Esophagus squamous epithelium (tissue), 5 donors: ENCODE measurements around the gene SLC2A8. TPM values are rescaled to one million over a fixed set of nuclear protein-coding genes. Genes with fewer than 3 reads are reported as not detected.

ENCODE experiments used
- DNase-seq: peaks from one replicate; lab custom pipeline; 2025; lab: John Stamatoyannopoulos, UW
- H3K27ac ChIP-seq, 4 donors: fragments of 200-600 bp; sonication (generic); one replicate each; pipeline ENCODE4 v1.5.1; 2016 to 2019; ENCODE audit warnings: mild to moderate bottlenecking in 1 of 4
- H3K27me3 ChIP-seq, 4 donors: fragments of 200-600 bp; sonication (generic); 1 replicate in 3 of 4; 2 replicates in 1 of 4; pipeline versions ENCODE4 v1.5.1 to v1.6.0; 2017 to 2021; ENCODE audit warnings: antibody characterized with exemption in 1 of 4
- H3K36me3 ChIP-seq, 3 donors: fragments of 200-600 bp; sonication (generic); one replicate each; pipeline ENCODE4 v1.5.1; 2016 to 2019
- H3K4me1 ChIP-seq, 3 donors: fragments of 200-600 bp; sonication (generic); one replicate each; pipeline ENCODE4 v1.5.1; 2017 to 2019
- H3K4me3 ChIP-seq, 4 donors: fragments of 200-600 bp; sonication (generic); 1 replicate in 3 of 4; 2 replicates in 1 of 4; pipeline ENCODE4 v1.5.1; 2016 to 2019; ENCODE audit warnings: mild to moderate bottlenecking in 2 of 4, moderate library complexity in 1 of 4
- H3K9me3 ChIP-seq, 3 donors: fragments of 200-600 bp; sonication (generic); one replicate each; pipeline ENCODE4 v1.5.1; 2016 to 2019
- CTCF ChIP-seq, 6 experiments: fragments of 450-650 bp in 4 of 6; fragments of 200-600 bp in 2 of 6; sonication (generic) in 2 of 6; IDR thresholded peaks; one replicate each; pipeline ENCODE4 v1.5.1; 2016 to 2019; ENCODE audit warnings: antibody characterized with exemption in 6 of 6, mild to moderate bottlenecking in 4 of 6, moderate library complexity in 4 of 6
- POLR2A ChIP-seq, 4 donors: fragments of 450-650 bp; IDR thresholded peaks; one replicate each; pipeline ENCODE4 v1.6.1; 2017; ENCODE audit warnings: antibody characterized with exemption in 4 of 4, mild to moderate bottlenecking in 4 of 4, moderate library complexity in 3 of 4
- WGBS, 2 donors: methylation state at CpG; one replicate each; pipeline ENCODE4 v1.1.5; 2018; 5-methylcytosine and 5-hydroxymethylcytosine counted together
- intact Hi-C: fragments of 100-400 bp; cut with DNase I; formaldehyde crosslinking; loops from one replicate; pipeline ENCODE4 v1.15.0; 2022
- total RNA-seq, 4 donors: library from RNA; depleted of rRNA; stranded (reverse); fragments of >200 nt; gene quantifications; one replicate each; pipeline ENCODE4 v1.1.0, GENCODE V29; 2016
- donor health status: DM: yes; HTN: yes; CAD: no.

SLC2A8 gene
- total RNA-seq, 4 donors from 2014 or later, result 6.2 to 28.3 (median 16.7) TPM

- intact Hi-C loops, result no loop called here
- no peak for DNase-seq
- H3K9me3 ChIP-seq, result no peaks in the 10 kb centered on the region
- H3K27me3 ChIP-seq, result no peaks in the 10 kb centered on the region
- WGBS, 2 donors, result 28 to 39% methylated on average over 10 of the region's 10 CpGs
- peak overlapping the region in 3 of 4 donors; percentile 16 to 60 (median 34) for H3K27ac ChIP-seq
- H3K36me3 ChIP-seq, result peaks cover 0 to 8% (median 0%) of the 10 kb centered on the region in 3 donors
- no peak overlapping the region for H3K4me3 ChIP-seq
- TF ChIP-seq POLR2A (IDR thresholded peaks at IDR 0.05) (no peak), CTCF (IDR thresholded peaks at IDR 0.05) (no peak)
- peaks cover 0 to 21% (median 10%) of the 10 kb centered on the region in 3 donors for H3K4me1 ChIP-seq
Measured at GRCh38 chr9:127388037-127388855, 8.7 kb upstream of the SLC2A8 start.

- H3K4me3 ChIP-seq, result no peak overlapping the region
- H3K27ac ChIP-seq, result peak overlapping the region in 3 of 4 donors; percentile 16 to 60 (median 34)
- 47 to 58% methylated on average over 4 of the region's 6 CpGs for WGBS, 2 donors
- TF ChIP-seq POLR2A (IDR thresholded peaks at IDR 0.05), result no peak
- intact Hi-C loops, result no loop called here
- H3K4me1 ChIP-seq, result peaks cover 0 to 21% (median 10%) of the 10 kb centered on the region in 3 donors
- no peaks in the 10 kb centered on the region for H3K27me3 ChIP-seq
- no peak for DNase-seq
- H3K9me3 ChIP-seq, result no peaks in the 10 kb centered on the region
- H3K36me3 ChIP-seq, result peaks cover 0 to 8% (median 0%) of the 10 kb centered on the region in 3 donors
Measured at GRCh38 chr9:127388856-127389238, 8.1 kb upstream of the SLC2A8 start.

- WGBS, 2 donors, result 44 to 74% methylated on average over 2 to 4 of the region's 4 CpGs
- intact Hi-C loops, result loop anchor here (10.0 kb wide), 1 partner anchor 165 kb away; no protein-coding TSS in a partner anchor
- H3K4me3 ChIP-seq, result no peak overlapping the region
Measured at GRCh38 chr9:127389381-127390247, 7.4 kb upstream of the SLC2A8 start.

GRCh38 chr9:127390248-127390545, 6.8 kb upstream of the SLC2A8 start:
- H3K4me1 ChIP-seq, result peaks cover 0 to 21% (median 10%) of the 10 kb centered on the region in 3 donors
- H3K27me3 ChIP-seq, result no peaks in the 10 kb centered on the region
- TF ChIP-seq CTCF (IDR thresholded peaks at IDR 0.05) (no peak), POLR2A (IDR thresholded peaks at IDR 0.05) (no peak)
- peaks cover 0 to 8% (median 0%) of the 10 kb centered on the region in 3 donors for H3K36me3 ChIP-seq
- intact Hi-C loops, result loop anchor here (10.0 kb wide), 1 partner anchor 165 kb away; no protein-coding TSS in a partner anchor
- no peak overlapping the region for H3K27ac ChIP-seq
- no peak for DNase-seq
- WGBS, 2 donors, result 53 to 65% methylated on average over 2 of the region's 2 CpGs
- no peaks in the 10 kb centered on the region for H3K9me3 ChIP-seq
- no peak overlapping the region for H3K4me3 ChIP-seq

More at GRCh38 chr9:127389381-127390247, 7.4 kb upstream of the SLC2A8 start:
- H3K36me3 ChIP-seq, result peaks cover 0 to 8% (median 0%) of the 10 kb centered on the region in 3 donors
- DNase-seq, result no peak
- no peak overlapping the region for H3K27ac ChIP-seq
- peaks cover 0 to 21% (median 10%) of the 10 kb centered on the region in 3 donors for H3K4me1 ChIP-seq
- TF ChIP-seq CTCF (IDR thresholded peaks at IDR 0.05), result no peak
- no peak for TF ChIP-seq POLR2A (IDR thresholded peaks at IDR 0.05)
- no peaks in the 10 kb centered on the region for H3K9me3 ChIP-seq
- no peaks in the 10 kb centered on the region for H3K27me3 ChIP-seq

GRCh38 chr9:127390563-127390962, 6.4 kb upstream of the SLC2A8 start:
- Histone ChIP-seq H3K9me3 (no peaks in the 10 kb centered on the region), H3K27me3 (no peaks in the 10 kb centered on the region), H3K27ac (no peak overlapping the region), H3K36me3 (peaks cover 0 to 8% (median 0%) of the 10 kb centered on the region in 3 donors), H3K4me1 (peaks cover 0 to 21% (median 10%) of the 10 kb centered on the region in 3 donors), H3K4me3 (no peak overlapping the region)
- TF ChIP-seq POLR2A (IDR thresholded peaks at IDR 0.05) (no peak), CTCF (IDR thresholded peaks at IDR 0.05) (no peak)
- intact Hi-C loops, result loop anchor here (10.0 kb wide), 1 partner anchor 166 kb away; no protein-coding TSS in a partner anchor
- 79 to 80% methylated on average over 5 of the region's 5 CpGs for WGBS, 2 donors
- no peak for DNase-seq
